Measurements from ENCODE around the gene ZNF385B.
A peak's percentile ranks its signal among the peaks of the same experiment; 100 is the strongest.

Gene ZNF385B

DNA sequence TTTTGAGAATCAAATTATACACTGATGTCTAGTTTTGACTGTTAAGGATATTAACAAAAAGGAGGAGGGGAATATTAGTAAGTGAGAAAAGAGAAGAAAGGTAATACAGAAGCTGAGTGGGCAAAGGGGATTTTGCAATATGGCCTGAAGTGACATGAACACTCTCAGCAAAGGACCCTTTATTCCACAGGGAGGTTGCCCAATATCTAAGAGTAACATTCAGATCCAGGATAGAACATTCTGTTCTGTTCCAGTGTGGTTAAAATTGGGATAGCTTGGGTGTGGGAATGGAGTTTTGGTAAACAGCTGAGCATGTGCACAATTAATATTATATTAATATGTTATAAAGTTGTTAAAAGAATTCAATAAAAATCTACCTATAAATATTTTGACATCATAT is 120.1 kb downstream of the ZNF385B start:
- DNase-seq = no peak

DNA sequence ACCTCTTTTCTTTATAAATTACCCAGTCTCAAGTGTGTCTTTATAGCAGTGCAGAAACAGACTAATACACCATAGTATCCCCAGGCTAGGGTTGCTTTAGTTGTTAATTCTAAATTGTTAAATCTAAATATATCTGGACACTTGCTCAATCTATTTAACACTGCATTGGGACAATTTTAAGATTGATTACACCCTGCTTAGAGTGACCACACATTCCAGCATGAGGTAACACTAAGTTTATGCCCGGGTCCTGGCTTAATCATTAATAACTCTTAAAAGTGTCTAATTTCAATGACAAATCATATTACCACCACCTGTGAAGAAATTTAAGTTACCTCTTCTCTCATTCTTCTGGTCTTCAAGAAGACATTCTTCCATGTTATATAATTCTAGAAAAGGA is 131.4 kb downstream of the ZNF385B start:
- DNase-seq = no peak

DNA sequence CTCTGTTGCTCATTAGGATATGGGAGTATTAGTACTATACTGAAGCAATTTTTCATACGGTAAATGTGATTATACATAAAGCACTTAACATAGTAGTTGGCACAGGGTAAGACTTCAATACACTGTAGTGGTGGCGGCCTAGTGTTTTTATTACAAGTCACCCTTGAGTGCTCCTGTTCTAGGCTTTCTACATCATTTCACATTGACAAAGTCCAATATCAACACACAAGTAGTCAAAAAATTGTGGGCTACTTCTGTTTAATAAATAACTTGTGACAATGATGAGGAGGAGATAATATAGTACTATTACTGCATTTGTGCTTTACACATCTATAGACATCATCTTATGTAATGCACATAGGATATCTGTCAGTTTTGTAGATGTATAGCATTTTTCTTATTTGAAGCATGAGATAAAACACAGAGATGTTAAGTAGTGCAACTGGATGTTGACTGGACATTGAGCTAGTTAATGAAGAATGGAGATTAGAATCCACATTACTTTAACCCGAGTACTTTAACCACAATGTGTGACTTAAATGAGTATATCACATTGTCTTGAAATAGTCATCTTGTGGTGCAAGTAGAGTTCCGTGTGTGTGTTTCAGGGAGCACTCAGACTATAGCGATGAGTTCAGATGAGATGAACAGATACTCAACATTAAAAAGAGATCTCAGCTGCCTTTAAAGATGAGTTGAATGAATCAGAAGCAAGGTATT is 134.8 kb downstream of the ZNF385B start:
- no peak for DNase-seq

DNA sequence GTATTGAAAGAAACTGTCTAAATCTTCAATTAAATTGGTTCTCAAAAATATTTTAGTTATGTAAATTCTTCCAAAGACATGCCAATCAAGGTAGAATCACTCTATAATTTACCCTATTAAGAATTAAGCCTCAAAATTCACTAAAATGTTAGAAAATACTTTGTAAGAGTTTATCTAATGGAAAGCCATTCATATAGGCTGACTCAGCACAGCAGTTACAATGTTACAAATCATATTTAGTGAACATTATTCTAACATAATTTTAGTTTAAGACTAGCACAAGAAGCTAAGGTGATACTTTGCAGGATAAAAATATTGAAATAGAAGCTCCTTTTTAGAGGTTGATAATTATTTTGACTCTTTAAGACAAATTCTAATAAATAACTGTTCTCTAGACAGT is 137.0 kb downstream of the ZNF385B start:
- DNase-seq = no peak

DNA sequence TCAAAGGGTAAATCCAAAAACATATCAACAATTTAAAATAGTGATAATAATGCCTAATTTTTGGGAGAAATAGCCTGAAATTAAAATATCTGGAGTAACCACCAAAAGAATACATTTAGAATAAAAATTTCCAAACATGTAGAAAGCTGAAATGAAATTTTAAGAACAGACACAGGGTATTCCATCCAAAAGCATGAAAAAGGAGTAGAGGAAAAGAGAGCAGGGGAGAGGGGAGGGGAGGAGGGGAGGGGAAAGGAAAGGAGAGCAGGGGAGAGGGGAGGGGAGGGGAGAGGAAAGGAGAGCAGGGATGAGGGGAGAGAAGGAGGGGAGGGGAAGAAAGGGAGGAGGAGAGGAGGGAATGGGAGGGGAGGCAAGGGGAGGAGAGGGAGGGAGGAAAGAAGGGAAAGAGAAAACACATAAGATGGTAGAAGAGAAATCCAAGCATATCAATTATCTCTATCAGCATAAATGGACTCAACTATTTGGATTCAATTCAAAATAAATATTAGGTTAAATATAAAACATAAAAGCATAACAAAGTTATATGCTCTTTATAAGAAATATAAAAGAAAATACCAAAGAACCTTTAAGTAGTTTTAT is 141.1 kb downstream of the ZNF385B start:
- no peak for DNase-seq

DNA sequence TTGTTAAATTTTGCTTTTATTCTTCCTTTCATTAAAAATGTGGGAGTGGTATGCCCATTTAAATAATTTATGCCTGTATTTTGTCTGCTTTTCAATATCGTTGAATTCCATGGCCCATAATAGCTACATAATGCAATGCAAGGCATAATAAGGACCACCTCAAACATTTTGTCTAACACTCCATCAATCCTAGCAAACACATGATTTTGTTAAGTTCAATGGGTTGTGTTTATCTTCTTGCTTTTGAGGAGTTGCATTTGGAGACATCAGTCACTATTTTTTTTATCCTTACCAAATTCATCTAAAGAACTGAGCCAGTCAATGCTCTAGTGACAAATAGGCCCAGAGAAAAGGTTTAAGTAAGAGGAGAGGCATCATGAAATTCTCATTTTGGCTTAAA is 145.5 kb downstream of the ZNF385B start:
- DNase-seq = no peak

DNA sequence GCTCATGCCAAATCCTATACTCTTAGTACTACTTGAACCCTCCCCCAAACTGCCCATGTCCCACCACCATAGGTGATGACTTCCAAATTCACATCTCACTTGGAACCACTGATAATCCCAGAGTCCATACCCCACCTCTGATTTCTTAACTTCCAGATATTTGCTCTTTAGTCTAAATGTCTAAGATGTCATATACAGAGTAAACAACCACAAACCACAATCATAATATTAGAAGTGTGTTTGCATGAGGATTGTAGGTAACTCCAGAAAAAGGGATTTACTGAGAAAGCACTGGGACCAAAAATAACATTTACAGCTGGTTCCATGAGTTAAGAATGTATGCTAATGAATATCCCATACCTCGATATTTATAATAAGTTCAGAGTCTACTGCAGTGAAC is 146.2 kb downstream of the ZNF385B start:
- no peak for DNase-seq

DNA sequence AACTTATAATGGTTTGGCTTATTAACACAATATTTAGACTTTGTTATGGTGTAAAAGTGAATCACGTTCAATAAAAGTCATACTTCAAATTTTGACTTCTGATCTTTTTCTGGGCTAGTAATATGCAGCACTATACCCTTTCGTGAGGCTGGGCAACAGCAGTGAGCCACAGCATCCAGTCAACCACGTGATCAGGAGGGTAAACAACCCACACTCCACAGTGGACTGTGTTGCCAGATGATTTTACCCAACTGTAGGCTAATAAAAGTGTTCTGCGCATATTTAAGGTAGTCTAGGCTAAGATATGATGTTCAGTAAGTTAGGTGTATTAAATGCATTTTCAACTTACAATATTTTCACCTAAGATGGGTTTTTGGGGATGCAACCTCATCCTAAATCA is 148.6 kb downstream of the ZNF385B start:
- DNase-seq = no peak

DNA sequence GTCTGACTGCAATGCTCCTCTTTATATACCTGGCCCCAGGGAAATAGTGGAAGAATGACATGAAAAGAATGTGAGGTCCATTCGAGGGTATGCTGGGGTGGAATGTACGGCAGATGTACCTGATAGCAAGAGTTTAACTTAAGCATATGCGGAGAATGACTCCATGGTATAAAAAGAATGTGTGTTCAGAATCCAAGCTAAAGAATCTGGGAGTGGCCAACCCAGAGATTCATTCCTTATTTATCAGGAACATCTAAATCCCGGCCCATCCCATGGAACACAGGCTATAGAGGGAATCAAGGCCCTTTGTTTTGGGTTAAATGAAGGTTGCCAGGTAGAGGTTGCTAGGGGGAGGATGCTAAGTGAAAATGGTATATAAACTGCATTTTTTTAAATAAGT is 150.0 kb downstream of the ZNF385B start:
- DNase-seq = no peak

DNA sequence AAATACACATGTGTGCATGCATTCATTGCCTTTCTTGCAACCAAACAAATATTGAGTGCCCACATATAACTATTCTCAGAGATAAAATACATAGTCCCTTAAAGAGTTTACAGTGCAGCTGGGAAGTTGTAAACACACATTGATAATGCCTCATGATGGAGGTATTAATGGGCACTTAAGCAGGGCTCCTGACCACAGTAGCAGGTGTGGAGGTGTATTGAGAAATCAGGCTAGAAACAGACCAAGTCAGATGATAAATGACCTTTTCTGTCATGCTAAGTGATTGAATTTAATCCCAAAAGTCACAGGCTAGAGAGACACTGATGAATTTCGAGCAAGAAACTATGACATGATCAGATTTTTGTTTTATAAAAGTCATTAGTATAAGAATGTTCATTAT is 157.7 kb downstream of the ZNF385B start:
- no peak for DNase-seq

DNA sequence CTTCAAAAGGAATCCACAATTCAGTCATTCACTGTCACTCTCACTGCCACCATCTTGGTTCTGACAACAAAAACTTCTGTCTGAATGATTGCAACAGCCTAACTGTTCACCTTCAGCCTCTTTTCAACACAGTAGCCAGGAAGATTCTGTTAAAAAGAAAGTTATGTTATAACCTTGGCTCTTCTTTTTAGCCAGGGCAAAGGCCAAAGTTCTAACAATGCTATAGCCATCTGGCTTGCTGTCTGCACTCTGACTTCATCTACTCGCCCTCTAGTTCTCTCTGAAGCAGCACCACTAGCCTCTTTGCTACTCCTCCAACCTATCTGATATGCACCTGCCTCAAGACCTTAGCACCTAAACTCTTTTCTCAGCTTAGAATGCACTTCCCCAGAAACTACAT is 158.5 kb downstream of the ZNF385B start:
- DNase-seq = peak in 1 of 2 experiments; percentile 13

DNA sequence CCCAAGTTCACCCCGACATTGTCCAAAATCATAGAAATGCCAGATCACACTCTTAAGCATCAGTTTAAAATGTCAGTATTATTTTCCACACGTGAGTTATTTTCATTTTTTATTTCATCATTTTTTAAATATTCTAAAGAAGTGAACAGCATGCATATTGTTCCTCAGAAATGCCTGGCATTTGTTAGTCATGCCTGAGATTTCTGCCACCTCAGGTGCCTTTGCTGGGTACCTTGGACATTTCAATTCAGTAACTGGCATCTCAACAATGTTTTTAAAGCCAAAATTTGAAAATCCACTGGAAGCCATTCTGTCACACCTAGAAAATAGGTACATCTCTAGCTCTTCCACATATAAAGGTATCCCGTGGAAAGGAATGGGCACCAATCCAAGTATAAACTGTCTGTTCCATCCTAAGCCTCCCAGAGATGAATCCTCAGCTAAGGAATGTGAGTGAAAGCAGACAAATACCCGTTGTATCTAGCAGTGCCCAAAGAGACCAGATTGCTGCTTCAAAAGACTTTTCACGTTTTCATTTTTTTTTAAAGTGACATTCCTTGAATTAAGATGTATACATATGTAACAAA is 159.8 kb downstream of the ZNF385B start:
- DNase-seq = no peak

DNA sequence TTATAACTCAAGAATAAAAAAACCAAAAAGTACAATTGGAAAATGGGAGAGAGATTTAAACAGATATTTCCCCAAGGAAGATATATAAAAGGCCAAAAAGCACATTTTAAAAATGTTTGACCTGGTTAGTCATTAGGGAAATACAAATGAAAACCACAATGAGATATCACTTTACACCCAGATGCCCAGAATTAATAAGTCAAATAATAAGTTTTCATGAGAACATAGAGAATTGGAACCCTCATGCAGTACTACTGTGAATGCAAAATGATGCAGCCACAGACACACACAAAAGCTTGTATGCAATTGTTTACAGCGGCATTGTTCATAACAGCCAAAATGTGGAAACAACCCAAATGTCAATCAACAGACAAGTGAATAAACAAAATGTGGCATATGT is 165.9 kb downstream of the ZNF385B start:
- DNase-seq = no peak

DNA sequence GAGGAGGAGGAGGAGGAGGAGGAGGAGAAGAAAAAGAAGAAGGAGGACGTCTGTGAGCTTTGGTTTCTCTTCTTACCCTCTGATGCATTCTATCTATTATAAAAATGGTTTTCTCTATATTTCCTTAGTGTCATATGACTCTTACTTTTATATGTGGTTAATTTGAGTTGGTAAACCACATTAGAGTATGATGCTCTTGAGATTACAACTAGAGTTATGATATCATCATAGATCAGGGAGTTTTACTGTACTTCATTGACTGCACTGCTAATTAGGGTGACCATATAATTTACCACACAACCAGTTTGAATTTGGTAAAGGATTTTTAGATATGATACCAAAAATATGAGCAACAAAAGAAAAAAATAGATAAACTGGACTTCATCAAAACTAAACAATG is 166.4 kb downstream of the ZNF385B start:
- DNase-seq = no peak

DNA sequence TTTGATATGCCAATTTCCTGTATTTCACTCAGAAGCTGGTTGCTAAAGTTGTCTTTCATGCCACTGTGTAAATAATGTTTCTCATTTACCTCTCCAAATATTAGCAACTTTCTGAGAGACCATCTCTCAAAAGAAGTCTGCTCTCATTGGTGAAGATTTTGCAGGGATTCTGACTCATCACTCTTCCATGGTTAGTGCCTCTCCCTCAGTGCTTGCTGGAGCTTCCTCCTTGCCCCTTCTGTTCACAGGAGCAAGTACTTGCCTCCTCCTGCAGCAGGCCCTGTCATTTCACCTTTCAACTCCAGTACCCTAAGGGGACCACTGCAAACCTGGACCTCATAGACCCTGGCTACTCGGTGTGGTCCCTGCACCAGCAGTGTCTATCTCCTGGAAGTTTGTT is 168.8 kb downstream of the ZNF385B start:
- DNase-seq = peak; percentile 9

DNA sequence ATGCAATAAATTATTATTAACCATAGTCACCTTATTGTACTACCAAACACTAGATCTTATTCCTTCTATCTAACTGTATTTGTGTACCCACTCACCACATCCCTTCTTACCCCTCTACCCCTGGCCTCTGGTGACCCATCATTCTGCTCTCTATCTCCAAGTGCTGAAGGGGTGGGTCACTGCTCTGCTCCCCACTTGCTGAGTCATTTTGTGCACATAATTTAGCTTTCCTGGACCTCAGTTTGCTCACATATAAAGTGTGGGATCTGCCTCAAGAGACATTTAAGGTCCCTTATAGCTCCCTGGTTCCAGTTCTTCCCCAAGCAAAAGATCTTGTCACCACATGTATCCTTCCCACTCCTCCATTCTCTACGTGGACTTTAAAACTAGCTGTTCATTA is 169.4 kb downstream of the ZNF385B start:
- DNase-seq = no peak

DNA sequence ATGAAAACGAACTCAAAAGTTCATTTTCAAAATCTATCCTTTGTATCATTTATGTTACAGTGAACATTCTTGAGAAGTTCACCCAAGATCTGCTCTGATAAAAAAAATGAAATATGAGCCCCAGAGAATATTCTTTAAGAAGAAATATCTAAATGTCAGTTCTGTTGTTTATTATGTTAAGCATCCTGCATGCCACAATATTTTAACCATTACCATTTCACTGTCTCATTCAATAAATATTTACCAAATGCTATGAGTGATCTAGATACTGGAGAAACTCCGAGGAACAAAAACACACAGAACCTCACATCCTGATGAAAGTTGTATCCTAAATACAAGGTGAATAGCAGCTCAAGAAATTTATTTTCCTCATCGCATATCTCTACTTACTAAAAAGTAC is 170.2 kb downstream of the ZNF385B start:
- DNase-seq = no peak

DNA sequence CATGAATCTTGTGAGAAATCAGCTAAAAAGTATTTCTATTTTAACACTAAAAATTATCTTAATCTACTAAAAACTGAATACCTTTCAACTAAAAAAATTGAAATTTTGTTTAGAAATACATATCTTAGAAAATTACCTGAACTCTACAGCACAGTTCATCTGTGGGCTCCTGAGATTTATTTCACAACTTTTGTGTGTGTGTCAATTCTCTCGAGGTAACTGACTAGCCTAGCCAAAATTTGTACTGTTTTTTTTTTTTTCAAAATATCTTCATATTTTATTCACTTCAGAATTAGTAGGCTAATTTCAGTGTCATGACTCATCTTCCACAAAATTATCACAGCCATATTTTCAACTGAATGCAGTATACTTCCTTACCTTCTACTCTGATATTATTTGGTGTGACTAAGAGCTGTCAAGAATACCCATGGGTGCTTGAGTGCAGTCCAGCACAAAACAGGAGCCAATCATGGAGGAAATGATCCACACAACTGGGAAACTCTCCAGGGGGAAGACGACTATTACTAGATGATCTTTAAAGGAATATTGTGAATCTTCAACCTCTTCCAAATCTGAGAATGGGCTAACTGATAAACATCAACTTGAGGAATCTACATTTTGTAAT is 174.6 kb downstream of the ZNF385B start:
- no peak for DNase-seq

DNA sequence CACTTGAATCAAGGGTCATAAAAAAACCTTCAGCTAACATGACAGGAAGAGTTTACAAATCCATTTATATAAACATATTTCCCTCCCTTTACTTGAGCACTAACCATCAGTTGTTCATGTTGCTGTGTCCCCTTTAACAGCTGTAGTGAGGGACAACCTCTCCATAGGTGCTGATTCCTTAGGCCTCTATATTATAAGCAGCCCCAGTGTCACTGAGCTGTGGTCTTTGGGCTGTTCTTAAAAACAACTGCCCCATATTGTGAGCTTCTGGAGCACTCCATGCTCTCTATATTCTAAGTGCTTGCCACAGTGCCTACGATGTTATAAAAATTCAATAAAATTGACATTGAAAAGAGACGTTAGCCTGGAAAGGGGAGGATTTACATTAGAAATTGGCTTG is 175.3 kb downstream of the ZNF385B start:
- DNase-seq = no peak

DNA sequence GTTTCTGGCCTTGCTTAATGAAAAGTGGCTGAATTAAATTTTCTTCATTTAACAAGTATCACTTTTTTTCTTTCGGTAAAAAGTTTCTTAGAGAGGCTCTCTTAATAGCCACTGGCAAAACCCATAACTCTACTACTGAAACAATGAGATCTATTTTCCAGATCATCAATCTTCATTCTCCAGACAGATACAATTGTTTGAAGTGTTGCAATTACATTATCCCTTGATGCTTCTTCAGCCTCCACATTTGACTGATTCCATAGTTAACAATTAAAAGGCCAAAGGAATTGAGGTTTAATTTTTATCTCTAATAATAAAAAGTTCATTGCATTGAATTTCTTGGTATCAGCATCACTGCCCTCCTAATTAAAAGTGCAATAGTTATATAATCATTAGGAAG is 176.3 kb downstream of the ZNF385B start:
- no peak for DNase-seq

DNA sequence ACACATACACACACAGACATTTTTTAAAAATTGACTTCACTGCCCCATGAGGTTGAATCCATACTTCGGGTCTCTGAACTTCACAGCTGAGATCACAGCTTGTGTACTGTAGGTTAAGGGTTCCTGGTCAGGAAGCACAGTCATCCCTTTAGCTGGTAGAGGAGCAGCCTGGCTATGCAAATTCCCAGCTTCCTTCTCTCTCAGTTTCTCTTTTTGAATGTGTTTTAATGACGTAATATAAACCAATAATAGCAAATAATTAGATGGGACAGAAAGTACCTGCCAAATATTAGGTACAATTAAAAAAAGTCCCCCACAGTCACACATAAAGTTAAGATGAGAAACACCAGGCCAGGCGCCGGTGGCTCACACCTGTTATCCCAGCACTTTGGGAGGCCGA is 178.7 kb downstream of the ZNF385B start:
- no peak for DNase-seq

DNA sequence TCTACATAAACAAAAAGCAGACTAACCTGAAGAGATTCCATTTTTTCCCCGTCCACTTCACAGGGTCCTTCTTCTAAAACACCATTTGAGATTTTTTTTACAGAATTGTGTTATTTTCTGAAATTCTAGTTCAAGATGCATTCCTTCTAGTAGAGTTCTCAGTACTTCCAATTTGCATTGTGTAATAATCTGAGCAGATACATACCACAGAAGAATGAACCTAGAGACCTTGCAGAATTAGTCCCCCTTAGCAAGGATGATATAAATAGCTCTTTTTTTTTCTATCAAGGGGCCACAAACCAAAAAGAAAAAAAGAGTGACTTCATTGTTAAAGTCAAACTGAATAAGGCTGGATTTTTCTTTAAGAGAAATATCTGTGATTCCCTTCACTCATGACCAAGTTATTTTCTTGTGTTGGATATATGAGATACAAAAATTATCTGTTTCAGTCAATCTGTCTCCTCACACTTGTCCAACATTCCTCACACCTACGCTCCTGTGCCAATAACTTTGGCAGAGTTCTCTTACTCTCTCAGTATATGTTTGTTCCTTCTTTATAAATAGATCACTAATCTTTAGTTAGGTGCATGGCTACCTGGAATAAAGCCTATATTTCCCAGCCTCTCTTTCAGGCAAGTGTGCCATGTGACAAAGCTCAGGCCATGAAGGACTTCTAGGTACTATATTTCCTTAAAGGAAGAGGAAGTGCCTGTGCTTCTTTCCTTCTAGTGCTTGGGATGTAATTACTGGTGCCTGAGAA is 183.5 kb downstream of the ZNF385B start:
- peak in 1 of 2 experiments; percentile 12 for DNase-seq

DNA sequence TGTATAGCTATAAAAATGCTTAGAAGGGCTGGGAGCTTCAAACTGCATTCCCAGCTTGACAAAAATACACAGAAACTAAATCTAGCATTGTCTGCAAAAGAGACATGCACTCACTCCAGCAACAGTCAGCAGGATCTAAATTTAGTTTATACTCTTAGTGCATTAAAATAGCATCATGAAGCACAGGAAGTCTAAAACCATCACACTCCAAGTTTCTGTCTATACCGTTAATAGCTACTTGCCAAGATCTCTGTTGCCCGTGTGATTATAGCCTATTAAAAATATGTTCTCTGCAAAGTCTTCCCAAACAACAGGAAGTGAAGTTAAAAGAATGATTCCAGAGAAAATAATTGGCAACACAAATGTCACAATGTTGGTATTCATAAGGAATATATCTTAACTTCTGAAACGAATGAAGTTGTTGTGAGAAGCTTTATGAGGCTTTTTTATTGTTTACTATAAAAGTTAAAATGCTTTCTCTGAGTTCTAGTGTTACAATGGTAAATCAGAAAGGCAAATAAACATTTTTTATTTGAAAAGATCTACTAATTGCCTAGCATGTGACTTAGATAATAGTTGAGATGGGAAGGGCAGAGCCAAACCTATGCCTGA is 184.2 kb downstream of the ZNF385B start:
- DNase-seq = peak; percentile 67

All from Kasumi-1 (cell line).